NCI-H345 treated with DMSO at 0.1 percent for 48 hours (cell line): ENCODE data around the gene AAMP.
A peak's percentile ranks its signal among the peaks of the same experiment; 100 is the strongest.

Source experiments
- DNase-seq: peaks from one replicate; lab custom pipeline; 2025; ENCODE audit not compliant: unreplicated experiment; lab: John Stamatoyannopoulos, UW

AAMP gene

DNA sequence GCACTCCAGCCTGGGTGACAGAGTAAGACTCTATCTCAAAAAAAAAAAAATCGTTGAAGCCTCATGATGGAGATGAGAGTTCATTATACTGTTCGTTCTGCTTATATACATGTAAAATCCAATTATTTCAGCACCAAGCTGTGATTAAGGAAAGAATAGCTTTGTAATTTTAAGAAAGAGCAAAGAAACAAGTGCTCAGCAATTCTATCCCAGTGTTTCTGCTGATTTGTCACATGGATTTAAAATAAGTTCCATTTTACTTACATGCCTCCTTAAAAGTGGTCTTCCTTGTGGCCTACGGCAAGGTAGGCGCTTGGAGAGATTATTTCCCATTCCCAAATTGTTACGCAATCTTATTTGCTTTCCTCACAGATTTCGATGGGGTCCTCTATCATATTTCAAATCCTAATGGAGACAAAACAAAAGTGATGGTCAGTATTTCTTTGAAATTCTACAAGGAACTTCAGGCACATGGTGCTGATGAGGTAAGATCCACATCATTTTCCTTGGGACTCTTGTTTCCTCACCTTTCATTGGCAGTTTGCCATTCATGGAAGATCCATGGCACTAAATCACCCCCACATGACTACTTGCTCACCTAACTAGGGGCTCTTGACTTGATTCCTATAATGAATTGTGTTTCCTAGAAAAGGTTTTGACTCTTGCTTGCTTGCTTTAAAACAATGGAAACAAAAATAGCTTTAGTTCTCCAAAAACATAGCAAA is 41.4 kb downstream of the AAMP start:
- no peak for DNase-seq

DNA sequence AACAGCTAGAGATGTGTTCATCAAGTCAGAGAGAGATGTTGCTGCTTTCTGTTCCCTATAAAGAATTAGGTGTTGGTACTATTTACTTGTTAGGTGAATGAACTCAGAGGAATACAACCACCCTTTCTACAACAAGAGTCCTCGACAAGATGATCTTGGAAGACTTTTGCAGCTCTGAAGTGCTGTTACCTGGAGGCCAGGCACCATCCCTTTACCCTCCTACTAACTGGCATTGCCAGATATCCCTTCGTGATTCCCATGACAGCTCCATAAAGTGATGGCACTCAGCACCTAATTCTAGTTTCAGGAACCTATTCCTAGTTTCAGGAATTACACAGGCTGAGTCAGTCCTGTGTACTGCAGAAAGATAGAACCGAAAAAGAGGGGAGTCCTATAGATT is 43.0 kb downstream of the AAMP start:
- no peak for DNase-seq

DNA sequence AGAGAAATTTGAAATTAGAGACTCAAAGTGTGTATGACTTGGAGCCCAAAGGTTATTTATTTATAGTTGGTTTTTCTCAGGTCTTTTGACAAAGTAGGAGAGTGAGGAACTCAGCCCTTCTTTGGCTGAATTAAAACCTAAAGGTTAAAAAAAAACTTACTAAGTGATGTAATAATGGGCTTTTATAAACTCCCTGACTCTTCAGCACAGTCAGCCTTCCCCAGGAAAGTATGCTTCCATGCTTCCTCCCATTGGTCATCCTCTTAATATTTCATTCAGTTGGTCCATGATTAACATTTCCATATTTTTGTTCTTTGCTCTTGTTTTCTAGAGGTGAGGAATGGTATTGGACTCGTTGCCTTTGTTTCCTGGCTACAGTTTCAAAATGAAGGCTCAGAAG is 45.8 kb downstream of the AAMP start:
- no peak for DNase-seq

DNA sequence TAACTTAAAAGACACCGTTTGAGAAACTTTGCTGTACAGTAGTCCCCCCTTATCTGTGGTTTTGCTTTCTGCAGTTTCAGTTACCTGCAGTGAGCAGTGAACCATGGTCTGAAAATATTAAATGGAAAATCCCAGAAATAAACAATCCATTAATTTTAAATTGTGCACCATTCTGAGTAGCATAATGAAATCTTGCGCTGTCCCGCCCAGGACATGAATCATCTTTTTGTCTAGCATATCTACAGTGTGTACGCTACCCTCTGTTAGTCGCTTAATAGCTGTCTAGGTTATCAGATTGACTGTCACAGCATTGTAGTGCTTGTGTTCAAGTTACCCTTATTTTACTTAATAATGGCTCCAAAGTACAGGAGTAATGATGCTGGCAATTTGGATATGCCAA is 46.9 kb downstream of the AAMP start:
- DNase-seq = no peak

DNA sequence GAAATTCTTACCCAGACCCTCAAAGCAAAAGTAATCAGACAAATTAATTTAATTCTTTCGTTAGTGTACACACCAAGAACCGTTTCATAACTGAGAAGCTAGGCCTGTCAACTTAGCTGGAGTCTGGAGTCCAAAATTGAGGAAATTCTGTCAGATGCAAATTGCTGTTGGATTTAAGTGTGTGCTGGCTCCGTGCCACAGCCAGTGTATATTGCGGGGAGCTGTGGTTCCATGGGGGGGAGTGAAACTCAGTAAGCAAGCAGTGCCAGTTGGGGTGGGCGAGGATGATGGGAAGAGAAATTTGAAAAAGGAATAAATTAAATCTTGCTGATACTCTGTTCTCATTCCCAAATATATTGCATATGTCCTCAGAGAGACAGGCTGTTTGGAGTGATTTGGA is 48.9 kb downstream of the AAMP start:
- no peak for DNase-seq

DNA sequence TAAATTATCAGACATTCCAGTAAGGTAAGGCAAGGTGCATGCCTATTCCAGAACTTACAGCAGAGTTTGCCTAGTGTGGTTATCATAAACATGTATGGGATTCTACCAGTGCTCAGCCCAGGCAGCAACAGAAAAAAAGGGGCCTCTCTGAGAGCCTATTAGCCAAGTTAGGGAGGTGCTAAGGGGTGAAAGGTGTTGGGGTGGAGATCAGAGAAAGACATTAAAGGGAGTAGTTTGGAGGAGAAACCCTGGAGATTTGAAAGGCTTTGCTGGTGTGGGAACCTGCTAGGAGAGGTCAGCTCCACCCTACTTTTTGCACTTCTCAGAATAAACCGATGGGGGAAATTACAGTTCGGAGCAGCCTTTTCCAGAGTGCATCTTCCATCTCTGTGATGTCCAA is 50.0 kb downstream of the AAMP start:
- DNase-seq = no peak

DNA sequence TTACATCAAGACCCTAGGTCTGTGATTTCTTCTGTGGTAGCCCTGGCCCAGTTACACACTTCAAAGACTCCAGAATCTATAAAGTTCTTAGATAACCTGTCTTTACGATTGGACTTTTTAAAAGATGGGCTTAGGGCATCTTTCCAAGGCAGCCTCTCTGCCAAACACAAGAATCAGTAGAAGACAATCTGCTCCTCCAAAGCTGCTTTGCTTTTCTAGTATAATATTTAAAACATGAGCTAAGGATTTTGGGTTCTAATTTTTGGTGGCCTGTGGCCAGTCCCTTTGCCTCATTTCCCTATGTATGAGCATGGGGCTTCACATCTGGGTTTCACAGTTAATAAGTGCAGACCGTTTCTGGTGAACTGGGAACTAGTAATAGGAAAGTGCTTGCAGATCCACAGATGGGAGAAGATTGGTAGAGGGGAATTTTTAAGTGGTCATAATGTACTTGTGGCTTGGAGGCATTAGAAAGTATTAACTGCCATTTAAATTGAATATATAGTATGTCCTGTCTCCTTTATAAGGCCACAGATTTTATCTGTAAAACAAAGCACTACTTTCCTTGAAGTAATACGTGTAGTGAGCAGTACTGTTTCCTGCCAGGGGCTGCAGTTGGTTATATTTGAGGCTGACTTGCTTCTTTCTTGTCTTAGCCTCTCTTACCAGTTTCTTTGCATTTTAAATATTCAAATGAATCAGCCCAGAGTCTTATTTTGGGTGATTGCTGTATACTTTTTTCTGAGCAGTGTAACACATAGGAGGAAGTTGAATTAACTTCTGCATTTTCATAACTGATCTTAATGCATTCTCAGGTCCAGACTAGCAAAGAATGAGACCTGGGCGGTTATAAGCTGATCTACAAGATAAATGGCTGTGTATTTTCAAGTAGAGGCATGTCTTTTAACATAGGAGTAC is 51.4 kb downstream of the AAMP start:
- DNase-seq = no peak

DNA sequence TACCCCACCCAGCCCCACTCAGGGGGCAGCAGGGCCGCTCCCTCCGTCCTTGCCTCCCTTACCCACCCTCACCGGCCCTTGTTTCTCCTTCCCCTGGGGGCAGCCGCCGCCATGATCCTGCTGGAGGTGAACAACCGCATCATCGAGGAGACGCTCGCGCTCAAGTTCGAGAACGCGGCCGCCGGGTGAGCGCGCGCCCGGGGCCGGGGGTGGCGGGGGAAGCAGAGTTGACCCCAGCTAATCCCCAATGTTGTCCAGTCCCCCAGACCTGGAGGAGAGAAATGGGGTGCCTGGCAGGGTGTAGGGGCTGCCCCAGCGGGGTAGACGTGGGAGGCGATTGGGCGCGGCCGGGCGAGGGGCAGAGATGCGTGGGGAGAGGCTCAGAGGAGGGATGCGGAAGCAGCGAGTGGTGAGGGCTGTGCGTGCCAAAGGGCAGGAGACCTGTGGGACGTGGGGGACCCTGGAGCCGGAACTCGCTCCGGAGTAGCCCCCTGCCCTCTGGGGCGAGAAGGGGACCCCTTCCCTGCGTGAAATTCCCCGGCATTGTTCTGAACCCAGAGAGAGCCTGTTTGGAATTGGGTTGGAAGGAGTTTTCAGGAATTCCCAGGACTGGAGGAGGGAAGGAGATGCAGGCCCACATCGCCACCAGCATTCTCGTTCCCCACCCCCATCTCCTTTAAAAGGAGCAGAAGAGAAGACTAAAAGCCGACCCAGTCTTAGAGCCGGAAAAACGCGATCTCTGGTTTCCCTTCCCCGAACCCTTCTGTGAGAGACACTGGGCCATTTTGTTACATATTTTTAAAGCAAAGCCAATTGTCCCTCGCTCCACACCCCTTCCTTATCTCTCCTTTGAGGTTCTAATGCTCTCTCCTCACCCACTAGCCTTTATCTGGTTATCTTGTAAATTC is 52.3 kb downstream of the AAMP start:
- no peak for DNase-seq

DNA sequence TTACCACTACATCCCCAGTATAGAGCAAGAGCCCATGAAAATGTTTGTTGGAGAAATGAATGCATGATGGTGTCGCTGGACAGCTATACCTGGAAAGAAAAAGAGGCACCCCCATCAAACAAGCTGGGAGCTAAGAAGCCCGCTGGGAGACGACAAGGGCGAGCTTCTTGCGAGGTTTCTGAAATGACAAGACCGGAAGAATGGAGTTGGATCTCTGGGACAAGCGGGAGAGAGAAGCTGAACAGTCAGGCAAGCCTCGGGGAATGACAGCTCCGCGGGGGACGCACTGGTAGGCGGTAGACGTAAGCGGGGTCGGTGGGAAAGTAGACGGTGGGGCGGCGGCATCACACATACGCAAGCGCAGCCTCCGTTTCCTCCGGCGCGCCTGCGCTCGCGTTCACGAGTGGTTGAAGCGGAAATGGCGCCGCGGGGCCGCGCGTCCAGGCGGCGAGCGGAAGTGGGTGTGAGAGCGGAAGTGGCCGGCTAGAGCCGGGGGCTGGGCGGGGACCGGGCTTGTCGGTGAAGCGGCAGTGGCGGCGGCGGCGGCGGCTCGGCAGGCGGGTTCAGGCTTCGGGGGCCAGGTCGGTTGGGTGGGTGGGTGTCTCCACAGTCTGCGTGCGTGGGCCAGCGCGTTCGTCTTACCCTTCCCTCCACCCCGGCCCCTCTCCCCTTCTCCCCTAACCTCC is 53.1 kb downstream of the AAMP start, which contains the start of gene ARPC2:
TSS of gene ARPC2 (plus strand) at position 516 of the 686 bp plus-strand sequence. CDS start 282 bp downstream, outside the sequence.
- DNase-seq = peak; percentile 80

DNA sequence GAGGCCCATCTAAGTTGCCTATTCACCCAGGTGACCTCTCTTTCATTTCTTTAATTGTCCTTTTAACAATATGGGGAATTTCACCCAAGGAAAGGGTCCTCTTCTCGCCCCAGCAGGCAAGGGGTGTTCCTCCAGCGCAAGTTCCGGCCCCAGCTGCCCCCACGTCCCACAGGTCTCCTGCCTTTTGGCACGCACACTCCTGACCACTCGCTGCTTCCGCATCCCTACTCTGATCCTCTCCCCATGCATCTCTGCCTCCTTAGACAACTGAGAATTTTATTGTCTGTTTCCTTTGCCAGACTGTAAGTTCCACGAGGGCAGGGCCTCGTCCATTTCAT is 53.6 kb downstream of the AAMP start:
- no peak for DNase-seq
